Neural progenitor cell (in vitro differentiated cells): Measurements from ENCODE around the gene SLAMF8.

ENCODE experiments used
- CTCF ChIP-seq: fragments of 200-600 bp; sonication (generic); IDR thresholded peaks from 2 replicates; pipeline ENCODE4 v1.5.1; 2017; ENCODE audit warnings: antibody characterized with exemption, mild to moderate bottlenecking
- EZH2 ChIP-seq: fragments of 200-600 bp; sonication (generic); IDR thresholded peaks from 2 replicates; pipeline ENCODE4 v1.6.1; 2017; ENCODE audit warnings: antibody characterized with exemption, mild to moderate bottlenecking, moderate library complexity
- EZH2phosphoT487 ChIP-seq: fragments of 200-600 bp; sonication (generic); IDR thresholded peaks from 2 replicates; pipeline ENCODE4 v1.6.1; 2017; ENCODE audit warnings: antibody characterized with exemption

- no peak for TF ChIP-seq EZH2
- no peak for TF ChIP-seq CTCF
- TF ChIP-seq EZH2phosphoT487, result no peak
Observed at GRCh38 chr1:159828176-159828575, 1.5 kb downstream of the SLAMF8 start.
